Neural progenitor cell (in vitro differentiated cells): ENCODE results near the gene TSEN15. TPM values are rescaled to one million over a fixed set of nuclear protein-coding genes. Genes with fewer than 3 reads are reported as not detected.

Experiments
- DNase-seq: peaks from one replicate; pipeline ENCODE4 v3.0.0-alpha.2; 2016; ENCODE audit warnings: low spot score
- H2AFZ ChIP-seq: fragments of 200-600 bp; sonication (generic); replicated peaks from 2 replicates; pipeline ENCODE4 v1.6.1; 2016; ENCODE audit warnings: antibody characterized with exemption
- H3F3A ChIP-seq: fragments of 200-600 bp; sonication (generic); 2 replicates; pipeline ENCODE4 v1.6.1; 2016; ENCODE audit warnings: antibody characterized with exemption, low read depth
- H3K27ac ChIP-seq: fragments of 200-600 bp; sonication (generic); 2 replicates; pipeline ENCODE4 v1.5.1; 2016; ENCODE audit warnings: mild to moderate bottlenecking
- H3K27me3 ChIP-seq: fragments of 200-600 bp; sonication (generic); 2 replicates; pipeline ENCODE4 v1.6.1; 2016; ENCODE audit warnings: mild to moderate bottlenecking, moderate library complexity
- H3K36me3 ChIP-seq: fragments of 200-600 bp; sonication (generic); 2 replicates; pipeline ENCODE4 v1.5.1; 2016
- H3K4me1 ChIP-seq: fragments of 200-600 bp; sonication (generic); 2 replicates; pipeline ENCODE4 v1.6.1; 2016; ENCODE audit warnings: mixed run types
- H3K4me2 ChIP-seq: fragments of 200-600 bp; sonication (generic); 2 replicates; pipeline ENCODE4 v1.6.1; 2016
- H3K4me3 ChIP-seq: fragments of 200-600 bp; sonication (generic); 2 replicates; pipeline ENCODE4 v1.5.1; 2016
- H3K79me2 ChIP-seq: fragments of 200-600 bp; sonication (generic); 2 replicates; pipeline ENCODE4 v1.6.1; 2016; ENCODE audit warnings: low read depth
- H3K9ac ChIP-seq: fragments of 200-600 bp; sonication (generic); 2 replicates; pipeline ENCODE4 v1.6.1; 2016
- H3K9me3 ChIP-seq: fragments of 200-600 bp; sonication (generic); 2 replicates; pipeline ENCODE4 v1.5.1; 2016; ENCODE audit warnings: low read depth
- H4K20me1 ChIP-seq: fragments of 200-600 bp; sonication (generic); 2 replicates; pipeline ENCODE4 v1.6.1; 2016; ENCODE audit warnings: low read depth
- H3K27ac Mint-ChIP-seq: 3 replicates; pipeline ENCODE4 v1.8.0; 2021; ENCODE audit warnings: mixed read lengths
- H3K27me3 Mint-ChIP-seq: 2 replicates; pipeline ENCODE4 v1.8.0; 2022; ENCODE audit warnings: low read depth, mild to moderate bottlenecking, inconsistent platforms, moderate library complexity, mixed read lengths; ENCODE audit not compliant: insufficient read depth
- H3K36me3 Mint-ChIP-seq: 3 replicates; pipeline ENCODE4 v1.8.0; 2021; ENCODE audit warnings: mixed read lengths
- H3K4me1 Mint-ChIP-seq: 3 replicates; pipeline ENCODE4 v1.8.0; 2021; ENCODE audit warnings: mixed read lengths
- H3K4me3 Mint-ChIP-seq: 3 replicates; pipeline ENCODE4 v1.8.0; 2021; ENCODE audit warnings: mild to moderate bottlenecking, moderate library complexity, mixed read lengths
- H3K9me3 Mint-ChIP-seq: 3 replicates; pipeline ENCODE4 v1.8.0; 2020; ENCODE audit warnings: mixed read lengths
- CTCF ChIP-seq: fragments of 200-600 bp; sonication (generic); IDR thresholded peaks from 2 replicates; pipeline ENCODE4 v1.5.1; 2017; ENCODE audit warnings: antibody characterized with exemption, mild to moderate bottlenecking
- EZH2 ChIP-seq: fragments of 200-600 bp; sonication (generic); IDR thresholded peaks from 2 replicates; pipeline ENCODE4 v1.6.1; 2017; ENCODE audit warnings: antibody characterized with exemption, mild to moderate bottlenecking, moderate library complexity
- EZH2phosphoT487 ChIP-seq: fragments of 200-600 bp; sonication (generic); IDR thresholded peaks from 2 replicates; pipeline ENCODE4 v1.6.1; 2017; ENCODE audit warnings: antibody characterized with exemption
- total RNA-seq: library from RNA; depleted of rRNA; stranded (reverse); fragments of >200 nt; gene quantifications from 2 replicates; pipeline ENCODE4 v1.2.3, GENCODE V29; 2015; ENCODE audit warnings: low replicate concordance

Gene TSEN15
- total RNA-seq, 1 donor from 2014 or later, result 72.3 TPM

- Mint-ChIP-seq H3K27me3 (no peaks in the 10 kb centered on the region), H3K4me3 (no peak overlapping the region), H3K36me3 (peaks cover 7% of the 10 kb centered on the region), H3K4me1 (peaks cover 26% of the 10 kb centered on the region), H3K27ac (no peak overlapping the region), H3K9me3 (peaks cover 18% of the 10 kb centered on the region)
- no peaks in the 10 kb centered on the region for H4K20me1 ChIP-seq
- peaks cover 29% of the 10 kb centered on the region for H3F3A ChIP-seq
- H3K36me3 ChIP-seq, result no peaks in the 10 kb centered on the region
- H3K4me1 ChIP-seq, result peaks cover 61% of the 10 kb centered on the region
- TF ChIP-seq EZH2 (no peak), EZH2phosphoT487 (no peak), CTCF (no peak)
- H2AFZ ChIP-seq, result no peak overlapping the region
- H3K27me3 ChIP-seq, result no peaks in the 10 kb centered on the region
- H3K79me2 ChIP-seq, result peaks cover 15% of the 10 kb centered on the region
- no peak overlapping the region for H3K4me2 ChIP-seq
- H3K9ac ChIP-seq, result no peak overlapping the region
- no peak overlapping the region for H3K4me3 ChIP-seq
- H3K9me3 ChIP-seq, result no peaks in the 10 kb centered on the region
- H3K27ac ChIP-seq, result no peak overlapping the region
- no peak for DNase-seq
Measured at GRCh38 chr1:184048561-184049240, 2.8 kb upstream of the TSEN15 start.

GRCh38 chr1:184049291-184049690, 2.2 kb upstream of the TSEN15 start:
- Mint-ChIP-seq H3K27me3 (no peaks in the 10 kb centered on the region), H3K36me3 (peaks cover 9% of the 10 kb centered on the region), H3K9me3 (peaks cover 18% of the 10 kb centered on the region), H3K4me3 (no peak overlapping the region), H3K4me1 (peaks cover 29% of the 10 kb centered on the region), H3K27ac (no peak overlapping the region)
- peaks cover 29% of the 10 kb centered on the region for H3F3A ChIP-seq
- H3K79me2 ChIP-seq, result peaks cover 21% of the 10 kb centered on the region
- no peaks in the 10 kb centered on the region for H3K9me3 ChIP-seq
- no peak overlapping the region for H3K9ac ChIP-seq
- TF ChIP-seq CTCF, result no peak
- no peak for TF ChIP-seq EZH2
- TF ChIP-seq EZH2phosphoT487, result no peak
- no peak for DNase-seq
- peaks cover 61% of the 10 kb centered on the region for H3K4me1 ChIP-seq
- no peaks in the 10 kb centered on the region for H3K27me3 ChIP-seq
- H4K20me1 ChIP-seq, result no peaks in the 10 kb centered on the region
- H3K4me2 ChIP-seq, result no peak overlapping the region
- H3K27ac ChIP-seq, result no peak overlapping the region
- H2AFZ ChIP-seq, result no peak overlapping the region
- H3K36me3 ChIP-seq, result no peaks in the 10 kb centered on the region
- H3K4me3 ChIP-seq, result no peak overlapping the region

- TF ChIP-seq EZH2, result no peak
Measured at GRCh38 chr1:184049836-184050468, 1.6 kb upstream of the TSEN15 start.

GRCh38 chr1:184050636-184051035, 894 bp upstream of the TSEN15 start:
- H3K27ac Mint-ChIP-seq, result no peak overlapping the region
- H3K4me1 Mint-ChIP-seq, result peaks cover 29% of the 10 kb centered on the region
- Histone ChIP-seq H3K79me2 (peaks cover 25% of the 10 kb centered on the region), H3K9ac (no peak overlapping the region), H3F3A (peaks cover 29% of the 10 kb centered on the region), H3K36me3 (peaks cover 7% of the 10 kb centered on the region), H3K4me2 (peak overlapping the region; percentile 84), H3K4me3 (peak overlapping the region; percentile 60), H3K27ac (no peak overlapping the region), H3K9me3 (no peaks in the 10 kb centered on the region), H3K4me1 (peaks cover 61% of the 10 kb centered on the region), H4K20me1 (no peaks in the 10 kb centered on the region), H2AFZ (peak overlapping the region; percentile 96), H3K27me3 (no peaks in the 10 kb centered on the region)
- peaks cover 15% of the 10 kb centered on the region for H3K36me3 Mint-ChIP-seq
- TF ChIP-seq EZH2phosphoT487 (no peak), EZH2 (no peak), CTCF (no peak)
- no peaks in the 10 kb centered on the region for H3K27me3 Mint-ChIP-seq
- DNase-seq, result no peak
- H3K9me3 Mint-ChIP-seq, result peaks cover 20% of the 10 kb centered on the region
- peak overlapping the region; percentile 97 for H3K4me3 Mint-ChIP-seq

More at GRCh38 chr1:184049836-184050468, 1.6 kb upstream of the TSEN15 start:
- H4K20me1 ChIP-seq, result no peaks in the 10 kb centered on the region
- peak overlapping the region; percentile 2 for H2AFZ ChIP-seq
- H3K79me2 ChIP-seq, result peaks cover 25% of the 10 kb centered on the region
- Mint-ChIP-seq H3K4me3 (peak overlapping the region; percentile 97), H3K9me3 (peaks cover 19% of the 10 kb centered on the region), H3K27me3 (no peaks in the 10 kb centered on the region), H3K4me1 (peaks cover 29% of the 10 kb centered on the region), H3K27ac (no peak overlapping the region), H3K36me3 (peaks cover 12% of the 10 kb centered on the region)
- H3K4me2 ChIP-seq, result peak overlapping the region; percentile 84
- H3K27ac ChIP-seq, result no peak overlapping the region
- H3K27me3 ChIP-seq, result no peaks in the 10 kb centered on the region
- H3K9ac ChIP-seq, result no peak overlapping the region
- no peaks in the 10 kb centered on the region for H3K9me3 ChIP-seq
- peaks cover 61% of the 10 kb centered on the region for H3K4me1 ChIP-seq
- DNase-seq, result no peak
- no peak overlapping the region for H3K4me3 ChIP-seq
- H3F3A ChIP-seq, result peaks cover 29% of the 10 kb centered on the region
- peaks cover 1% of the 10 kb centered on the region for H3K36me3 ChIP-seq
